Neural progenitor cell (in vitro differentiated cells): ENCODE results near the gene MGAM2. TPM values are rescaled to one million over a fixed set of nuclear protein-coding genes. Genes with fewer than 3 reads are reported as not detected.

Experiments
- DNase-seq: peaks from one replicate; pipeline ENCODE4 v3.0.0-alpha.2; 2016; ENCODE audit warnings: low spot score
- H2AFZ ChIP-seq: fragments of 200-600 bp; sonication (generic); replicated peaks from 2 replicates; pipeline ENCODE4 v1.6.1; 2016; ENCODE audit warnings: antibody characterized with exemption
- H3F3A ChIP-seq: fragments of 200-600 bp; sonication (generic); 2 replicates; pipeline ENCODE4 v1.6.1; 2016; ENCODE audit warnings: antibody characterized with exemption, low read depth
- H3K27ac ChIP-seq: fragments of 200-600 bp; sonication (generic); 2 replicates; pipeline ENCODE4 v1.5.1; 2016; ENCODE audit warnings: mild to moderate bottlenecking
- H3K27me3 ChIP-seq: fragments of 200-600 bp; sonication (generic); 2 replicates; pipeline ENCODE4 v1.6.1; 2016; ENCODE audit warnings: mild to moderate bottlenecking, moderate library complexity
- H3K36me3 ChIP-seq: fragments of 200-600 bp; sonication (generic); 2 replicates; pipeline ENCODE4 v1.5.1; 2016
- H3K4me1 ChIP-seq: fragments of 200-600 bp; sonication (generic); 2 replicates; pipeline ENCODE4 v1.6.1; 2016; ENCODE audit warnings: mixed run types
- H3K4me2 ChIP-seq: fragments of 200-600 bp; sonication (generic); 2 replicates; pipeline ENCODE4 v1.6.1; 2016
- H3K4me3 ChIP-seq: fragments of 200-600 bp; sonication (generic); 2 replicates; pipeline ENCODE4 v1.5.1; 2016
- H3K79me2 ChIP-seq: fragments of 200-600 bp; sonication (generic); 2 replicates; pipeline ENCODE4 v1.6.1; 2016; ENCODE audit warnings: low read depth
- H3K9ac ChIP-seq: fragments of 200-600 bp; sonication (generic); 2 replicates; pipeline ENCODE4 v1.6.1; 2016
- H3K9me3 ChIP-seq: fragments of 200-600 bp; sonication (generic); 2 replicates; pipeline ENCODE4 v1.5.1; 2016; ENCODE audit warnings: low read depth
- H4K20me1 ChIP-seq: fragments of 200-600 bp; sonication (generic); 2 replicates; pipeline ENCODE4 v1.6.1; 2016; ENCODE audit warnings: low read depth
- H3K27ac Mint-ChIP-seq: 3 replicates; pipeline ENCODE4 v1.8.0; 2021; ENCODE audit warnings: mixed read lengths
- H3K27me3 Mint-ChIP-seq: 2 replicates; pipeline ENCODE4 v1.8.0; 2022; ENCODE audit warnings: low read depth, mild to moderate bottlenecking, inconsistent platforms, moderate library complexity, mixed read lengths; ENCODE audit not compliant: insufficient read depth
- H3K36me3 Mint-ChIP-seq: 3 replicates; pipeline ENCODE4 v1.8.0; 2021; ENCODE audit warnings: mixed read lengths
- H3K4me1 Mint-ChIP-seq: 3 replicates; pipeline ENCODE4 v1.8.0; 2021; ENCODE audit warnings: mixed read lengths
- H3K4me3 Mint-ChIP-seq: 3 replicates; pipeline ENCODE4 v1.8.0; 2021; ENCODE audit warnings: mild to moderate bottlenecking, moderate library complexity, mixed read lengths
- H3K9me3 Mint-ChIP-seq: 3 replicates; pipeline ENCODE4 v1.8.0; 2020; ENCODE audit warnings: mixed read lengths
- CTCF ChIP-seq: fragments of 200-600 bp; sonication (generic); IDR thresholded peaks from 2 replicates; pipeline ENCODE4 v1.5.1; 2017; ENCODE audit warnings: antibody characterized with exemption, mild to moderate bottlenecking
- EZH2 ChIP-seq: fragments of 200-600 bp; sonication (generic); IDR thresholded peaks from 2 replicates; pipeline ENCODE4 v1.6.1; 2017; ENCODE audit warnings: antibody characterized with exemption, mild to moderate bottlenecking, moderate library complexity
- EZH2phosphoT487 ChIP-seq: fragments of 200-600 bp; sonication (generic); IDR thresholded peaks from 2 replicates; pipeline ENCODE4 v1.6.1; 2017; ENCODE audit warnings: antibody characterized with exemption
- total RNA-seq: library from RNA; depleted of rRNA; stranded (reverse); fragments of >200 nt; gene quantifications from 2 replicates; pipeline ENCODE4 v1.2.3, GENCODE V29; 2015; ENCODE audit warnings: low replicate concordance

The MGAM2 gene
- total RNA-seq, 1 donor from 2014 or later: 0.04 TPM

- Histone ChIP-seq H3F3A (no peaks in the 10 kb centered on the region), H3K4me2 (no peak overlapping the region), H3K9me3 (no peaks in the 10 kb centered on the region), H3K79me2 (no peaks in the 10 kb centered on the region), H3K27me3 (no peaks in the 10 kb centered on the region), H2AFZ (no peak overlapping the region), H3K4me1 (no peaks in the 10 kb centered on the region), H3K9ac (no peak overlapping the region), H3K4me3 (no peak overlapping the region), H3K36me3 (no peaks in the 10 kb centered on the region), H4K20me1 (no peaks in the 10 kb centered on the region), H3K27ac (no peak overlapping the region)
- H3K27me3 Mint-ChIP-seq: peaks cover 2% of the 10 kb centered on the region
- DNase-seq: no peak
- peaks cover 3% of the 10 kb centered on the region for H3K4me1 Mint-ChIP-seq
- no peak for TF ChIP-seq EZH2phosphoT487
- TF ChIP-seq EZH2: no peak
- no peak for TF ChIP-seq CTCF
- no peaks in the 10 kb centered on the region for H3K36me3 Mint-ChIP-seq
- H3K9me3 Mint-ChIP-seq: peaks cover 6% of the 10 kb centered on the region
- H3K4me3 Mint-ChIP-seq: no peak overlapping the region
- no peak overlapping the region for H3K27ac Mint-ChIP-seq
These were observed 61.4 kb downstream of the MGAM2 start for GRCh38 chr7:142172932-142173331.

GRCh38 chr7:142174441-142174840 is 62.9 kb downstream of the MGAM2 start:
- no peaks in the 10 kb centered on the region for H3F3A ChIP-seq
- H3K36me3 Mint-ChIP-seq: no peaks in the 10 kb centered on the region
- no peaks in the 10 kb centered on the region for H3K27me3 ChIP-seq
- H3K27ac Mint-ChIP-seq: no peak overlapping the region
- H3K4me2 ChIP-seq: no peak overlapping the region
- peaks cover 6% of the 10 kb centered on the region for H3K9me3 Mint-ChIP-seq
- TF ChIP-seq EZH2phosphoT487 (no peak), EZH2 (no peak), CTCF (no peak)
- H3K79me2 ChIP-seq: no peaks in the 10 kb centered on the region
- DNase-seq: no peak
- H4K20me1 ChIP-seq: no peaks in the 10 kb centered on the region
- no peak overlapping the region for H3K4me3 ChIP-seq
- H3K9me3 ChIP-seq: no peaks in the 10 kb centered on the region
- peaks cover 2% of the 10 kb centered on the region for H3K27me3 Mint-ChIP-seq
- H3K9ac ChIP-seq: no peak overlapping the region
- H3K36me3 ChIP-seq: no peaks in the 10 kb centered on the region
- H3K4me1 Mint-ChIP-seq: peaks cover 3% of the 10 kb centered on the region
- H3K4me3 Mint-ChIP-seq: no peak overlapping the region
- H3K27ac ChIP-seq: no peak overlapping the region
- no peak overlapping the region for H2AFZ ChIP-seq
- H3K4me1 ChIP-seq: no peaks in the 10 kb centered on the region

- no peaks in the 10 kb centered on the region for H3K36me3 Mint-ChIP-seq
- DNase-seq: no peak
- Histone ChIP-seq H4K20me1 (no peaks in the 10 kb centered on the region), H3K4me3 (no peak overlapping the region), H3K36me3 (no peaks in the 10 kb centered on the region), H3K4me2 (no peak overlapping the region), H3K27ac (no peak overlapping the region), H2AFZ (no peak overlapping the region), H3F3A (no peaks in the 10 kb centered on the region), H3K9ac (no peak overlapping the region), H3K4me1 (no peaks in the 10 kb centered on the region), H3K9me3 (no peaks in the 10 kb centered on the region), H3K27me3 (no peaks in the 10 kb centered on the region), H3K79me2 (no peaks in the 10 kb centered on the region)
- no peak overlapping the region for H3K4me3 Mint-ChIP-seq
- TF ChIP-seq CTCF (no peak), EZH2 (no peak), EZH2phosphoT487 (no peak)
- H3K27me3 Mint-ChIP-seq: peaks cover 2% of the 10 kb centered on the region
- H3K27ac Mint-ChIP-seq: no peak overlapping the region
- H3K9me3 Mint-ChIP-seq: peaks cover 6% of the 10 kb centered on the region
- peaks cover 3% of the 10 kb centered on the region for H3K4me1 Mint-ChIP-seq
These were observed 64.1 kb downstream of the MGAM2 start for GRCh38 chr7:142175594-142175993.

GRCh38 chr7:142176901-142177300 is 65.4 kb downstream of the MGAM2 start:
- peaks cover under 1% of the 10 kb centered on the region for H3K4me1 ChIP-seq
- no peak for DNase-seq
- H3K79me2 ChIP-seq: no peaks in the 10 kb centered on the region
- H3K36me3 ChIP-seq: no peaks in the 10 kb centered on the region
- no peaks in the 10 kb centered on the region for H3K27me3 Mint-ChIP-seq
- H3K9ac ChIP-seq: no peak overlapping the region
- H3K36me3 Mint-ChIP-seq: no peaks in the 10 kb centered on the region
- peaks cover 6% of the 10 kb centered on the region for H3K9me3 Mint-ChIP-seq
- TF ChIP-seq CTCF: no peak
- H3K4me2 ChIP-seq: no peak overlapping the region
- no peaks in the 10 kb centered on the region for H3K27me3 ChIP-seq
- no peaks in the 10 kb centered on the region for H4K20me1 ChIP-seq
- H3K4me3 ChIP-seq: no peak overlapping the region
- no peak overlapping the region for H3K27ac ChIP-seq
- H2AFZ ChIP-seq: no peak overlapping the region
- H3K9me3 ChIP-seq: no peaks in the 10 kb centered on the region
- H3K4me3 Mint-ChIP-seq: no peak overlapping the region
- H3F3A ChIP-seq: no peaks in the 10 kb centered on the region
- H3K4me1 Mint-ChIP-seq: peaks cover 3% of the 10 kb centered on the region
- no peak overlapping the region for H3K27ac Mint-ChIP-seq
